ENCODE results near the gene ELP6.

ELP6 gene

DNA sequence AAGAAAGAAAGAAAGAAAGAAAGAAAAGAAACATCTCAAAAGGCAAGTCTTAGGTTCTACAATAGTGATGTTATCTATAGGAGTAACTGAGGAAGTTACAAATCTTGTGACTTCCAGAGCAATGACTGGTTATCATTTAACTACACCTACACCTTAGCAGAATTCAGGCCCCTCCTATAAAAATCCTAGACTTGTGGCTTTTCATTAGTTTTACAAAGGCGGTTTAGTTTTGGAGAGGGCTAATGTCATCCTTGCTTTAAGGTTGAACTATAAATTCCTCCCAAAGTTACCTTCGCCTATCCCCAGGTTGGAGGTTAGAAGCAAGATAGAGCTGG lies 33.7 kb downstream of the ELP6 start:
- no peak overlapping the region for H3K4me3 ChIP-seq (ENCODE audit: low read depth, low read length)
- DNase-seq (ENCODE audit: low read depth), result no peak
- TF ChIP-seq CTCF (IDR thresholded peaks at IDR 0.05; ENCODE audit: low read depth, low read length, missing control alignments), result no peak

DNA sequence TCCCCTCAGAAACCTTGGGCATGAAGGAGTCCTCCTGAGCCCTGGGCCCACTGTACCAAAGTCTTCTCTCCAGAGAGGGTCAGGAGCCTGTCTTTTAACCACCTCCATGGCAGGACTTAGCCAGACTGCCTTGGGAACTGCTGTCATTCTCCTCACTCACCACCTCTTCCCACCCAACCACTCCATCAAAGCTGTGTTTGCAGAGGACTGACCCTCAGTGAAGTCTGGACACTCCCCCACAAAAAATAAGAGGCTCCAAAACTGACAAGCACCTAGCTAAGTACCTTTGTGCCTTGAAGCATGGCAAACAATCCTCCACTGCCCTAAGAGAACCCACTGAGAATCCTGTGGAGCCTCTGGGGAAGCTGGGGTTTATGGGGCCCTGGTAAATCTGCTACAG lies 35.5 kb downstream of the ELP6 start:
- TF ChIP-seq CTCF (IDR thresholded peaks at IDR 0.05; ENCODE audit: low read depth, low read length, missing control alignments), result no peak
- no peak overlapping the region for H3K4me3 ChIP-seq (ENCODE audit: low read depth, low read length)
- DNase-seq (ENCODE audit: low read depth), result no peak

GRCh38 chr3:47476644-47477199 lies 36.8 kb downstream of the ELP6 start:
- no peak overlapping the region; the same call in 1 of the 2 replicates for H3K4me3 ChIP-seq (ENCODE audit: low read depth, low read length)
- TF ChIP-seq CTCF (IDR thresholded peaks at IDR 0.05; ENCODE audit: low read depth, low read length, missing control alignments), result no peak
- no peak for DNase-seq (ENCODE audit: low read depth)

DNA sequence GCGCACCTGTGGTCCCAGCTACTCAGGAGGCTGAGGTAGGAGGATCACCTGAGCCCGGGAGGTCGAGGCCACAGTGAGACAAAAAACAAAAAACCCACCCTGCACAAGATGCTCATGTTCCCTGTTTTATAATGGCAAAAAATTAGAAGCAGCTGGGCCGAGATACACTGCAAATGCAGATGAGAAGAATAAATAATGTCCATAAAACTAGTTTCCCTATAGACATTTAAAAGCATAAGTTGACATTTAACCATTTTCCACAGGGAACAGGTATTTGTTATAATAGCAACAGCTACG lies 37.2 kb downstream of the ELP6 start:
- H3K4me3 ChIP-seq (ENCODE audit: low read depth, low read length), result peak overlapping the region; percentile 58
- DNase-seq (ENCODE audit: low read depth), result no peak
- TF ChIP-seq CTCF (IDR thresholded peaks at IDR 0.05; ENCODE audit: low read depth, low read length, missing control alignments), result no peak

DNA sequence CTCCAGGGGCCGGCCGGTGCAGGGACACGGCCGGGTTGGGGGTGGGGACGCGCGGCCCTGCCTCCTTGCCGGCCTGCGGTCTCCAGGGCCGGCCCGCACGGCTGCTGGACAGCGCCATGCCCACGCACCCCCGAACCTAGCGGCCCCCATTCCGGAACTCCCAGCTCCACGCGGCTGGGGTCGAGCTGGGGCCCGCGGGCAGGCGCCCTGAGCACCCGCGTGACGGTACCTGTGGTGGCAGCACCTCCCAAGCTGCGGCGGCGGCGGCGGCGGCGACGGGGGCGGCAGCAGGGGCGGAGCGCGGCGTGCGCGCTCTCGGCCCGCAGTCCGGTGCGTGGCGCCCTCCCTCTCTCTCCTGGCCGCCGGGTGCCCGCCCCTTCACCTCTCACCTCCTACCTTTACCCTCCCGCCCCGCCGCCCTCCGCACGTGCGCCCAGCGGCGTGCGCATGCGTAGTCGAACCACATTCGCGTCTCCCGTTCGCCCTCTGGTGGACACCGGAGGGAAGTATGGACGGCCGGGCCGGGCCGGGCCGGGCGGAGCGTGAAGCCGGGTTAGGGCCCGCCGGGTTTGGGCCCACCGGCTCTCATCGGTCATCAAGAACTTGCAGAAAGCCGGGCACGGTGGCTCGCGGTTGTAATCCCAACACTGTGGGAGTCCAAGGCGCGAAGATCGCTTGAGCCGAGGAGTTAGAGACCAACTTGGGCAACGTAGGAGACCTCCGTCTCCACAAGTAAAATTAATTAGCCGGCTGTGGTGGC lies 37.8 kb downstream of the ELP6 start, which contains the start of gene SCAP:
Gene SCAP (minus strand): TSS at position 372 of the 760 bp plus-strand sequence. CDS start 32,948 bp downstream, outside the sequence.
- DNase-seq (ENCODE audit: low read depth), result peak; percentile 70
- TF ChIP-seq CTCF (IDR thresholded peaks at IDR 0.05; ENCODE audit: low read depth, low read length, missing control alignments), result peak; percentile 82

GRCh38 chr3:47475029-47475569 lies 38.4 kb downstream of the ELP6 start:
- no peak for TF ChIP-seq CTCF (IDR thresholded peaks at IDR 0.05; ENCODE audit: low read depth, low read length, missing control alignments)
- DNase-seq (ENCODE audit: low read depth), result no peak
- H3K4me3 ChIP-seq (ENCODE audit: low read depth, low read length), result peak overlapping the region; percentile 58

More for the DNA sequence above, 37.8 kb downstream of the ELP6 start, which contains the start of gene SCAP:
- peak within 1 kb of the TSS; percentile 58 for H3K4me3 ChIP-seq (ENCODE audit: low read depth, low read length)

Measured in GM12864 (cell line).